Measurements from ENCODE around the gene ZNF184.

The ZNF184 gene

DNA sequence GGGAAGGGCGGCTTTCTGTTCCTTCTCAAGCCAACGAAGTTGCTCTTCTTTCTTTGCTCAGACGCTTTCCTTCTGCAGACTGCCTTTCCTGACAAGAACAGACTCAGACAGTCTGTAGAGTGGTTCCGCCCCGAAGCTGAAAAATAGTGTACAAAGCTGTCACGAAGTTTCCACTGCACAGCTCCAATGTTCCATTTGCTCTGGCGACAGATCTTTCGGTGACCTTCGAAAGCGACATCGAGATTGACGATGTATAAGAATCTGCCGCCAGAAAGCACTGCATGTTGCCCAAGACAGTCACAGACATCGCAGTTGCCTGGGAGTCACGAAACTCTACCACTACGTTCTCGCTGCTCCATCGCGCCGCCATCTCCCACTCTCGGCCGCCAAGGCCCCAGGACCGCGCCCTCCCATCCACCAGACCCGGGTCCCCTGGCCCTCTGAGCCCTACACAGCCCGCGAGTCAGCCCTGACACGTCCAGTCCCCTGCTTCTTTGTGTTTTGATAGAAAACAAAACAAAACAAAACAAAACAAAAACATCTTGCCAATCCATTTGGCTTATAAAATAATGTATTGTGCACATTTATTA is 42.1 kb upstream of the ZNF184 start:
- Histone ChIP-seq H3K27me3 (ENCODE audit: control insufficient read depth, insufficient read depth, low read length) (no peaks in the 10 kb centered on the region), H3K4me3 (ENCODE audit: low read depth, low read length) (peak overlapping the region; percentile 1), H3K4me2 (ENCODE audit: low read length) (peak overlapping the region; percentile 41), H3K79me2 (no peaks in the 10 kb centered on the region), H2AFZ (no peak overlapping the region), H3K9me3 (ENCODE audit: control insufficient read depth, low read length) (no peaks in the 10 kb centered on the region), H3K27ac (no peak overlapping the region), H3K36me3 (ENCODE audit: control insufficient read depth, insufficient read depth, low read length) (no peaks in the 10 kb centered on the region), H3K9ac (no peak overlapping the region), H3K4me1 (no peaks in the 10 kb centered on the region)
- TF ChIP-seq, protein P1, sequence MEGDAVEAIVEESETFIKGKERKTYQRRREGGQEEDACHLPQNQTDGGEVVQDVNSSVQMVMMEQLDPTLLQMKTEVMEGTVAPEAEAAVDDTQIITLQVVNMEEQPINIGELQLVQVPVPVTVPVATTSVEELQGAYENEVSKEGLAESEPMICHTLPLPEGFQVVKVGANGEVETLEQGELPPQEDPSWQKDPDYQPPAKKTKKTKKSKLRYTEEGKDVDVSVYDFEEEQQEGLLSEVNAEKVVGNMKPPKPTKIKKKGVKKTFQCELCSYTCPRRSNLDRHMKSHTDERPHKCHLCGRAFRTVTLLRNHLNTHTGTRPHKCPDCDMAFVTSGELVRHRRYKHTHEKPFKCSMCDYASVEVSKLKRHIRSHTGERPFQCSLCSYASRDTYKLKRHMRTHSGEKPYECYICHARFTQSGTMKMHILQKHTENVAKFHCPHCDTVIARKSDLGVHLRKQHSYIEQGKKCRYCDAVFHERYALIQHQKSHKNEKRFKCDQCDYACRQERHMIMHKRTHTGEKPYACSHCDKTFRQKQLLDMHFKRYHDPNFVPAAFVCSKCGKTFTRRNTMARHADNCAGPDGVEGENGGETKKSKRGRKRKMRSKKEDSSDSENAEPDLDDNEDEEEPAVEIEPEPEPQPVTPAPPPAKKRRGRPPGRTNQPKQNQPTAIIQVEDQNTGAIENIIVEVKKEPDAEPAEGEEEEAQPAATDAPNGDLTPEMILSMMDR (IDR thresholded peaks at IDR 0.05), result no peak

DNA sequence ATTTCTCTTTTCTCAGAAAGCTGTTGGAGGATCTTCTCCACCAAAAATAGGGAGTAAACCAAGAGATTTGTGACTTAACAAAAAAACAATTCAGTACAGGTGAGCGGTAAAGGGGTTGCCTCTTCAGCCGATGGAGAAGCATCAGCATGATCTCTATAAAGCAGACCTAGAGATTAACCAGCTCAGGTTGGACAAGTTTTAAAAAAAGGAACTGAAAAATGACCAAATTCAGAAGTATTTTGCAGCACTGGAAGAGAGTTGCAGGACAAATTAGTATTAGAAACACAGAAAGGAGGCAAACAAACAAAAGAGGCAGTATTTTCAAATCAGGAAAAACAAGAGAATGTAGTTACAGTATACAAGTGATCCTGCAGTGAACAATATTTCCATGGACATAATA is 39.6 kb upstream of the ZNF184 start:
- Histone ChIP-seq H3K36me3 (ENCODE audit: control insufficient read depth, insufficient read depth, low read length) (no peaks in the 10 kb centered on the region), H3K4me2 (ENCODE audit: low read length) (no peak overlapping the region), H3K9ac (no peak overlapping the region), H3K4me3 (ENCODE audit: low read depth, low read length) (no peak overlapping the region), H3K27ac (no peak overlapping the region), H3K27me3 (ENCODE audit: control insufficient read depth, insufficient read depth, low read length) (no peaks in the 10 kb centered on the region), H2AFZ (no peak overlapping the region), H3K79me2 (no peaks in the 10 kb centered on the region), H3K9me3 (ENCODE audit: control insufficient read depth, low read length) (no peaks in the 10 kb centered on the region), H3K4me1 (no peaks in the 10 kb centered on the region)
- TF ChIP-seq, protein P1 (IDR thresholded peaks at IDR 0.05), result no peak

DNA sequence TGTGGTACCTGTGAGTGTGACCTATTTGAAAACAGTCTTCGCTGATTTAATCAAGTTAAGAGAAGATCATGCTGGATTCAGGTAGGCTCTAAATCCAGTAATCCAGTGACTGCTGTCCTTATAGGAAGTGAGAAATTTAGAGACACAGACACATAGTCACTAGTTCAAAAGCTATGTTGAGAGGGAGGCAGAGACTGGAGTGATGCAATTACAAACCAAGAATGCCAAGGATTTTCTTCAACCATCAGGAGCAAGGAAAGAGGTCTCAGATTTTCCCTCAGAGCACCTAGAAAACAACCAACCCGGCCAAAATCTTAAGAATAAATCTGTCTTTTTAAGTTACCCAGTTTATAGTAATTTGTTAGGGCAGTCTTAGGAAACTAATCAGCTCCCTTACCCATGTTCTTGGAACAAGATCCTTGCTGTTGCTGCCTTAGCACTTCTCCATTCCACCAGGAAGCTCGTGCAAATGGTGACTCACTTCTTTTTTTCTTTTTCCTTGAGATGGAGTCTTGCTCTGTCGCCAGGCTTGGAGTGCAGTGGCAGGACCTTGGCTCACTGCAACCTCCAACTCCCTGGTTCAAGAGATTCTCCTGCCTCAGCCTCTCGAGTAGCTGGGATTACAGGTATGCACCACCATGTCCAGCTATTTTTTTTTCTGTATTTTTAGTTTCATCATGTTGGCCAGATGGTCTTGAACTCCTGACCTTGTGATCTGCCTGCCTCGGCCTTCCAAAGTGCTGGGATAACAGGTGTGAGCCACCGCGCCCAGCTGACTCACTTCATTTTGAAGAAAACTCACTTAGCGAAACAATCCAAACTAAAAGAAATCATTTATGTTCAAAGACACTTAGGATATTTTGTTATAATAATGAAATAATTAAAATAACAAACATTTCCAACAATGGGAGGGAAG is 34.4 kb upstream of the ZNF184 start:
- Histone ChIP-seq H3K4me1 (no peaks in the 10 kb centered on the region), H3K27me3 (ENCODE audit: control insufficient read depth, insufficient read depth, low read length) (peaks cover 3% of the 10 kb centered on the region), H3K4me2 (ENCODE audit: low read length) (no peak overlapping the region), H3K79me2 (no peaks in the 10 kb centered on the region), H2AFZ (no peak overlapping the region), H3K27ac (no peak overlapping the region), H3K36me3 (ENCODE audit: control insufficient read depth, insufficient read depth, low read length) (no peaks in the 10 kb centered on the region), H3K4me3 (ENCODE audit: low read depth, low read length) (no peak overlapping the region), H3K9me3 (ENCODE audit: control insufficient read depth, low read length) (no peaks in the 10 kb centered on the region), H3K9ac (no peak overlapping the region)
- TF ChIP-seq, protein P1 (IDR thresholded peaks at IDR 0.05), result no peak

DNA sequence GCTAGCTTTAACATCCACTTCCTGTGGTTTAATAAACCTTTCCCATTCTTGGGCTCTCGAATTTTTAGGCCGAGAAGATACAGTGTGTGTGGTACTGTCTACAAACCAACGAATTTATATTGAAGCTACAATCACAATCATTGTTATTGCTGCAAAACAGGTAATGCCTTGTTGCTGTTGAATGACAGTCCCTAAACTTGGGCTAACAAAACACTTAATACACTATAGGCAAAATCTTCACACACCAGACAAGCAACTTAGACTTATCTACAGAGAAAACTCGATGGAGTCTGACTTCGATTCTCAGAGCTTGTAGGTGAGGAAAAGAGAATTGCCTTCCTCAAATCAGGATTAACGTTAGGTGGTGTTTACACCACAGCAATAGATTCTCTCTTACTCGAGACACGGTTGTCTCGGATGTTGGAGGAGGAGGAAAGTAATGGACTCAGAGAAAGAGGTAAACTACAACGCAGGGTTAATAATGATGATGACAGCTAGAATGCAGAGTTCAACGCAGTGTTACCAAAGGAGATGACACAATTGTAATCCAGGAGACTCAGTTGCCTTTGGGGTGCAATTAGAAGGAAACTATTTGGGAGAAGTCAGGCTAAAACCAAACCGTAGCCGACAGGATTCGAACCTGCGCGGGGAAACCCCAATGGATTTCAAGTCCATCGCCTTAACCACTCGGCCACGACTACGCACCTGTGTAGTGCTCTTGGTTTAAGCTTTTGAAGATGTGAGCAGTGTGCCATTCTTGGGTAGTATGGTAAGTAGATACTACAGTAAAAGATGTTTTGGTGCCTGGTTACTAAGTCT is 32.5 kb upstream of the ZNF184 start:
- Histone ChIP-seq H3K36me3 (ENCODE audit: control insufficient read depth, insufficient read depth, low read length) (no peaks in the 10 kb centered on the region), H3K4me1 (no peaks in the 10 kb centered on the region), H3K27ac (no peak overlapping the region), H3K4me3 (ENCODE audit: low read depth, low read length) (no peak overlapping the region), H3K27me3 (ENCODE audit: control insufficient read depth, insufficient read depth, low read length) (peaks cover 11% of the 10 kb centered on the region), H3K9ac (no peak overlapping the region), H3K79me2 (no peaks in the 10 kb centered on the region), H3K4me2 (ENCODE audit: low read length) (no peak overlapping the region), H3K9me3 (ENCODE audit: control insufficient read depth, low read length) (no peaks in the 10 kb centered on the region), H2AFZ (peak overlapping the region; percentile 17)
- TF ChIP-seq, protein P1 (IDR thresholded peaks at IDR 0.05), result no peak
